NCI-H146 treated with DMSO at 0.1 percent for 48 hours (cell line): Measurements from ENCODE around the gene MRPL10.

ENCODE experiments used
- DNase-seq: peaks from one replicate; lab custom pipeline; 2025; ENCODE audit not compliant: unreplicated experiment; lab: John Stamatoyannopoulos, UW

Gene MRPL10

GRCh38 chr17:47831003-47831933 is at the start of gene MRPL10, which contains the start of gene LRRC46:
Gene MRPL10, minus strand, starts transcription at chr17:47831541. Its CDS starts 30 bp downstream, at chr17:47831511.
Gene LRRC46, plus strand, starts transcription at chr17:47831670. Its CDS starts 320 bp downstream, at chr17:47831990.
- DNase-seq, result peak; percentile 91

DNA sequence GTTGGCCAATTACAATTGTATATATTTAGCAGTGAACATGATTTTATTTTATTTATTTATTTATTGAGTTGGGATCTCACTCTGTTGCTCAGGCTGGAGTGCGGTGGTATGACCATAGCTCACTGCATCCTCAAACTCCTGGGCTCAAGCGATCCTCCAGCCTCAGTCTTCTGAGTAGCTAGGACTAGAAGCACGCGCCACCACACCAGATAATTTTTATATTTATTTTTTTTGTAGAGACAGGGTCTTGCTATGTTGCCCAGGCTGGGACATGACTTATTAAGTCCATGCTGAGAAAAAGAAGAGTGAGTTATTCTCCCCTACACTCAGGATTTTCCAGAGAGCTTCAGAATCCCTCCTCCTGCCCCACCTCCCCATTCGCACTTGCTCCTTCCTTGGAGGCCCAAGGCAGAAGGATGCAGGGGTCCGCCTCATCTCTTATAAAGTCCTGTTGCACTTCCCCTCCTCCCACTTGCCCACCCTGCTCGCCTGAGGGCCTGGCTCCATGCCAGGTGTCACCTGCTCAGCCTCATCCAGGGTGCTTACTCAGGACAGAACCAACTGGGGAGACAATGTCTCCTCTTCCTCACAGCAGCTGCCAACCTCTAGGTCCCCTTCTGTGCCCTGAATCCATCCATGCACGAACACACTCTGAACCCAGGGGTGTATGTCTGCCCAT is 48.6 kb upstream of the MRPL10 start:
- DNase-seq, result no peak

DNA sequence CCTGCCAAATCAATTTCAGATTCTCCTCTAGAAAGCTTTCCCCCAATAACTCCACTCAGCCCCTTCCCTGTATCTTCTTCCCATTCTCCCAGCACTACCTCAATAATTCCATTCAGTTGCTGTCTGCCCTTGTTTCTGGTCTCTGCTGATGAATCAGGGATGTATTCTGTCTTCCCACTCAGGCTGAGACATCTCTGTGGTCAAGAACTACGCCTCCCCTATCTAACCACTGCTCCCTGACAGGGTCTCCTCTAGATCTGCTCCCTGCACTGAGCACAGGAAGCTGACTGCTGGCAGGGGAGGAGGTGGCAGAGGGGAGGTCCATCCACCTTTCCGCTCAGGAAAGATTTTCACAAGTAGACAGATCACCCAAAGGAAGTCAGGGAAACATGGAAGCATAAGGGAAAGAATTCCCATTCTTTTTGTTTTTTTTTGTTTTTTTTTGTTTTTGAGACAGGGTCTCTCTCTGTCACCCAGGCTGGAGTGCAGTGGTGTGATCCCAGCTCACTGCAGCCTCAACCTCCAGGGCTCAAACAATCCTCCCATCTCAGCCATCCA is 47.8 kb upstream of the MRPL10 start:
- no peak for DNase-seq

- DNase-seq, result no peak
These were observed 47.1 kb upstream of the MRPL10 start for GRCh38 chr17:47878203-47879027.

- DNase-seq, result no peak
These were observed 46.2 kb upstream of the MRPL10 start for GRCh38 chr17:47877368-47878034.

- DNase-seq, result no peak
These were observed 44.0 kb upstream of the MRPL10 start for GRCh38 chr17:47875011-47875985.

DNA sequence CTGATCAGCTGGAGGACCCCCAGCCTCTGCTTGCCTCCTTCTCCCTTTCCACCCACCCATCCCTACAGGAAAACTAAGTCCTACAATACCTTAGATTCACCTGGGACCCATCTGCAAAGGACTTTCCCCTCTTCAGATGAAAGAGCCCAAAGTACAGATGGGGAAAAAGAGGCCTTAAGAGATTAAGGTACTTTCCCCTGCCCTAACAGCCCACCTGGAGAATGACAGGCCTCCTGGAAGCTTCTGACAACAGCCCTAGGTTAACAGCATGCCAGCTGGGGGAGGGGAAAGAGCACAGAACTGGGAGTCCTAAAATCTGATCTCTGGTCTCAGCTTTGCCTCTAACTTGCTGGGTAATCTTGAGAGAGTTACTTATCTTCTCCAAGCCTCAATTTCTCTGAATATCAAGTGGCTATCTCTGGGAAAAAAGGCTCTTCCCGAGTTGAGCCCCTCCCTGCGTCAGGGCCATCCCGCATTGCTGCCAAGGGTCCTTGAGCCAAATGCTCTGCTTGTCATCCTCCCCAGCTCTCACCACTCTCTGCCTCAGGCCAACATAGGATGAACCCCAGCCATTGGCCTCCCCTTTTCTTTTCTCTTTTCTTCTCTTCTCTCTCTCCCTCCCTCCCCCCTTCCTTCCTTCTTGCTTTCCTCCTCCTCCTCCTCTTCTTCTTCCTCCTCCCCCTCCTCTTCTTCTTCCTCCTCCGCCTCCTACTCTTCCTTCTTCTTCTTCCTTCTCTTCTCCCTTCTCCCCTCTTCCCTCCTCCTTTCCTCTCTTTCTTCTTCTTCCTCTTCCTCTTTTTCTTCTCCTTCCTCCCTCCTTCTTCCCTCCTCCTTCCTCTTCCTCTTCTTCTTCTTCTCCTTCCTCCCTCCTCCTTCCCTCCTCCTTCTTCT is 42.1 kb upstream of the MRPL10 start:
- no peak for DNase-seq

DNA sequence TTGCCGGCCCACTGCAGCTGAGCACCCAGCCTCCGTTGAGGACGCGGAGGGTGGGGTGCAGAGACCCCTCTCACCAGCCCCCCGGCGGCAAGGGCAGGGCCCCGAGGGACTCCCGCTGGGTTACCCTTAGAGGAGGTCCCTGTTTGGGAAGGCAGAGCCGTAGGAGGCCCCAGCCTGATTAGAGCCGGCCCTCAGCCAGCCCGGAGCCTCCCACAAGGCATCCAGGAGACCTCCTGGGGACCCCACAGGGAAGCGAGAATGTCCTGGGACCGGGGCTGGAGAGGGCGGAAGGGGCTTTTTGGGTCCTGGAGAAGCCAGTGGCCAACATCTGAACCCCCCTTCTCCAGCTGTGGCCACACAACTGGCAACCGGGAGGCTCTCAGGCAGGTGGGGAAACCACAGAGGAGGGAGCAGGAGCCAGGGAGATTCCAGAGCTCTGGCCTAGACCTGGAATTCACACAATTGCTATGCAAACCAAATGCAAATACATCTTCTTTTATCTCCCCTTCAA is 41.4 kb upstream of the MRPL10 start:
- no peak for DNase-seq

DNA sequence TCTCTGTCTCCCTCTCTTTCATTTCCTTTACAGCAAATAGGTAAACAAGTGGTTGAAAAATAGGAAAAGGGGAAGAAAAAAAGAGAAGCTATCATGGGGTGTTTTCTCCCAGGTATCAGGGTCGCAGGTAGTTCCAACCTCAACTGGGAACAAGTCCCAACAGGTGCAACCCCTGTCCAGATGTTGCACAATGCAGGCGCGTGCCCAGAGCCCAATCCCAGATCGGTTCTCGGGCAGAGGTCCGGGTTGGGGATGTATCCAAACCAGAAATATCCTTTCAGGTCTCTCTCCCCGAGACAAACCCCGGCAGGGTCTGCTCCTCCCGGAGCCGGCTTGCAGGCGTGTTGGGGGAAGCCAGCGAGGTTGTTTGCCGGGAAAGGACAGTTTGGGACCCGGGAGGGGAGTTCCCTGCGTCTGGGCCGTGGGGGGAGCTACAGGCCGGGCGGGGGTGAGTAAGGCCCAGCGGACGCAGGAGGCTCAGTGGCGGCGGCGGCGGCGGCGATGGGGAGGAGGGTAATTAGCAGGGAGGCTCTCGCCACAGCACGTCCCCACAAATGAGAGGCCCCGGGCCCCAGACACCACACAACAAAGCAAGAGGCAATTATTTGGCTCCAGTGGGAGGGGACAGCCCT is 40.8 kb upstream of the MRPL10 start:
- peak; percentile 42 for DNase-seq

DNA sequence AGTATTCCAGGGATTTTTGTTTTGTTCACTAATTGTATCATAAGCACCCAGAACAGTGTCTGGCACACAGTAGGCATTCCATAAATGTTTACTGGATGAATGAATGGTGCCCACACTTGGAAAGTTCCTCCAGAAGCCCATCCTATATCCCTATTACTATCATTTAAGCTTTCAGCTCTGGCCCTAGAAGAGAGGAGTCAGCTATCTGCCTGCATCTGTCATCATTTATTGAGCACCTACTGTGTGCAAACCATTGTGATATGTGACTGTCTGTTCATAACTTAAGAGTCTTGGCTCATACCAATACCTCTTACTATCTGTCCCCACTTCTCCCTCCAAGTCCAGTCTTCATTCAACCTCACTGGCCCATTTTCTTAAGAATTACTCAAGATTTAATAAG is 39.7 kb upstream of the MRPL10 start:
- no peak for DNase-seq

DNA sequence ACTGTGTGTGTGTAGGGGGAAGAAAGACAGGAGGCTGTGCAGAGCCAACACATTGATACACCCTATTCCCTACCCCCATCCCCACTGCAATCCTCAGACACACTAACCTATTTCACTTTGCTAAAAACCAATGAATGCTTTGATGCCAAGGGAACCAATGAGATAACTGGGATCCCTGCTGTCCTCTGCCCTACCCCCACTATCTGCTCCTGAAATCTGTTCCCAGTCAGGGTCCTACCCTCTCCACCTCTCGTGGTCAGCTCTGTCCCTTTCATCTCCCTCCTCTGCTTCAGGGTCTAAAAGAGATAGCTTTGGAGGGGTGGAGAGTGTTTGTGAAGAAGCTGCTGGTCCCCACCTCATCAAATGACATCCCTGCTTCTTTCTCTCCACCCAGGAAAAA is 38.7 kb upstream of the MRPL10 start:
- no peak for DNase-seq

DNA sequence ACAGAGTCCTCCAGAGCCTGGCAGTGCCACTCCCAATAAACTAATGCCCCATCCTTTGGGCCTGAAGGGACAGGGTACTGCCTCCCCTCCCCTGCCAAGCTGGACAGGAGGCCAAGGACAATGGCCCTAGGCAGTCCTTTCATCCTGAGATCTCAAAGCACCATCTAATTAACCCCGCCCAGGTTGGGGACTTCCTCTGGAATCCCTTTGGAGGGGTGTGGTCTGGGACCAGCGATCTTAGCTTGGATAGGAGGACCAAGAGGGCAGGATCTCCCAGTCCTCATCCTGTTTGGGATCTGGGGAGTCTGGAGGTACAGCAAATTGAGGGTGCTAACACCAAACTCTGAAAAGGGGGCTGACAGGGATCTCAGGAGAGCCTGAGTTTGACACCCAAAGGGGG is 37.8 kb upstream of the MRPL10 start:
- no peak for DNase-seq

DNA sequence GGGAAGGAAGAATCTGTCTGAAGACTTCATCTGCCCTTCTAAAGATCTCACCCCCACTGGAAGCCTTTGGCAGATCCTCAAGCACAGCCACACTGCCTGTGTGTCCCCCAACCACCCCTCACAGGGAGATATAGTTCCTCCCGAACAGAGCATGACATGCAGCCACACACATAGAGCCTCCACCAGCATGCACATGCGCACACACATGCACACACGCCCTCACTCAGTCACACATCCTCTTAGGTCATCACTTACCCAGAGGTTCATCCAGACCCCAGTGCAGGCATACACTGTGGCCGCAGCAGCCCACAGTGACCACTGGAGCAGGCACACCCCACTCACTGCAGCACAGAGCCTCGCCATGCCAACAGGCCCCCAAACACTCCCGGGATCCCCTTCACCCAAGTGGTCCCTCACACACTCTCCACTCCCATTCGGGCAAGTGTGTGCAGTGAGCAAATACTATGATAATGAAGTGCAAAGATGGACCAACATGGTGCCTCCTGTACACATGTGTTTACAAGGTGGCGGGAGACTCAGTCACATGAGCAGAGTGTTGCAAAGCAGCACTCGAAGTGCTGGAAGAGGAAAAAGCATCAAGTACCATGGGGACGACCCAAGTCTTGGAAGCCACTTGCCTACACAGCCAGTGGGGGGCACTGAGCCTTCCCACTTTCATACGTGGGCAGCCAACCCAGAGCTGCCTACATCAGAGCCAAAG is 36.6 kb upstream of the MRPL10 start:
- no peak for DNase-seq

GRCh38 chr17:47866941-47867340 is 35.6 kb upstream of the MRPL10 start:
- no peak for DNase-seq

DNA sequence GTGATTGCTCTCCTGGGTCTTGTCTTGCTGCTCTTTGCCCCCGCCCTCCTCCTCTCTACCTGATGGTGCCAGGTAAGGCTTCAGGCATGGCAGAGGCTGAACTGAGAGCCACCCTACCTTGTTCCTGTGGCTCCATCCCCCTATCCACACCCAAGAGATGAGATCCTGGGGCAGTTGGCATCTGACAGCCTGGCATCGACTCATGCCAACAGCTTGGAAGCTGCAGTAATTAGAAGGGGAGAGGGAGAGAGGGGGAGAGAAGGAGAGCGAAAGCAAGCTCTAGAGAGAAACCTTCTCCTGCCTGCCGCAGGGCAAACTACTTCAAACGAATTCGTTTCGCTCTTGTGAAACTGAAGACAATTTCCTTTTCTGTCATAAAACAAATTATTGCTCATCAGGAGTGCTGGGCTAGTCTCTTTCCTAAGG is 33.5 kb upstream of the MRPL10 start:
- no peak for DNase-seq

GRCh38 chr17:47862621-47863440 is 31.5 kb upstream of the MRPL10 start:
- DNase-seq, result peak; percentile 9
